Colonic mucosa (tissue), 4 donors: Measurements from ENCODE around the gene MIEF2. TPM values are rescaled to one million over a fixed set of nuclear protein-coding genes. Genes with fewer than 3 reads are reported as not detected.
"Not testable (repeated sequence)": the region's sequence is repeated elsewhere in the genome, so short reads cannot be mapped to it uniquely, and the experiment has no call there.

ENCODE experiments used
- DNase-seq: peaks from one replicate; pipeline ENCODE4 v3.0.0-alpha.2; 2020
- H3K27ac ChIP-seq: fragments of 200-600 bp; one replicate; pipeline ENCODE4 v1.8.0; 2021
- H3K27me3 ChIP-seq: fragments of 200-600 bp; one replicate; pipeline ENCODE4 v1.8.0; 2021
- H3K36me3 ChIP-seq: fragments of 200-600 bp; one replicate; pipeline ENCODE4 v1.8.0; 2021
- H3K4me1 ChIP-seq: fragments of 200-600 bp; one replicate; pipeline ENCODE4 v1.8.0; 2021; ENCODE audit warnings: mild to moderate bottlenecking
- H3K4me3 ChIP-seq: fragments of 200-600 bp; one replicate; pipeline ENCODE4 v1.8.0; 2021
- H3K9ac ChIP-seq, 2 donors: one replicate each; pipeline ENCODE4 v1.7.0; 2013; ENCODE audit warnings: control low read depth in 2 of 2, low read depth in 2 of 2, low read length in 2 of 2
- H3K9me3 ChIP-seq: fragments of 200-600 bp; one replicate; pipeline ENCODE4 v1.8.0; 2021
- CTCF ChIP-seq: fragments of 200-600 bp; IDR thresholded peaks from one replicate; pipeline ENCODE4 v1.8.0; 2022; ENCODE audit warnings: antibody characterized with exemption, mild to moderate bottlenecking
- intact Hi-C: fragments of 100-400 bp; cut with DNase I; formaldehyde crosslinking; loops from one replicate; pipeline ENCODE4 v1.14.1; 2022
- total RNA-seq, 2 donors: library from RNA; stranded (reverse); fragmentation: NEBNext Ultra II Directional in 1 of 2; extraction: Animal tissue kit (Norgen Biotek cat#: 25700) in 1 of 2; gene quantifications; one replicate each; pipeline ENCODE4 v1.2.1, GENCODE V29; 2021
- donor health status: healthy.
- donor health status: DM: no; HTN: no; CAD: no.
- donor health status: DM: no; HTN: no; CAD: no.

The MIEF2 gene
- total RNA-seq: 10 to 100 TPM; 13.2 to 15.3 TPM

GRCh38 chr17:18260332-18261145 is at the start of gene MIEF2:
TSS of gene MIEF2 (plus strand) at chr17:18260662. CDS start at chr17:18262721, 2,059 bp downstream.
- H3K4me3 ChIP-seq: peak within 1 kb of the TSS; percentile 79
- peak within 1 kb of the TSS; percentile 86 to 91 for H3K9ac ChIP-seq
- TF ChIP-seq CTCF: no peak
- peaks cover 3% of the 10 kb centered on the region for H3K36me3 ChIP-seq
- H3K4me1 ChIP-seq: peaks cover 19% of the 10 kb centered on the region
- no peaks in the 10 kb centered on the region for H3K9me3 ChIP-seq
- peak within 1 kb of the TSS; percentile 86 for H3K27ac ChIP-seq
- peak; percentile 96 for DNase-seq
- H3K27me3 ChIP-seq: no peaks in the 10 kb centered on the region
- intact Hi-C loops: no loop called here

GRCh38 chr17:18213666-18214270 is 46.7 kb upstream of the MIEF2 start:
- TF ChIP-seq CTCF: no peak

GRCh38 chr17:18216906-18217305 is 43.6 kb upstream of the MIEF2 start:
- not testable (repeated sequence) for H3K9me3 ChIP-seq, H3K4me1 ChIP-seq, H3K36me3 ChIP-seq, H3K27me3 ChIP-seq, H3K4me3 ChIP-seq, DNase-seq, H3K27ac ChIP-seq, H3K9ac ChIP-seq
- intact Hi-C loops: loop anchor here (5.0 kb wide), 1 partner anchor 75 kb away; no protein-coding TSS in a partner anchor

More at GRCh38 chr17:18213666-18214270, 46.7 kb upstream of the MIEF2 start:
- Histone ChIP-seq H3K27ac (no peak overlapping the region), H3K9ac (no peak overlapping the region), H3K4me1 (no peaks in the 10 kb centered on the region), H3K9me3 (no peaks in the 10 kb centered on the region), H3K36me3 (peaks cover 11% of the 10 kb centered on the region), H3K27me3 (no peaks in the 10 kb centered on the region), H3K4me3 (no peak overlapping the region)
- intact Hi-C loops: no loop called here
- DNase-seq: no peak

- Histone ChIP-seq H3K36me3 (no peaks in the 10 kb centered on the region), H3K4me1 (no peaks in the 10 kb centered on the region), H3K9me3 (no peaks in the 10 kb centered on the region), H3K27me3 (no peaks in the 10 kb centered on the region), H3K9ac (no peak overlapping the region), H3K4me3 (no peak overlapping the region), H3K27ac (no peak overlapping the region)
- peak; percentile 77 for DNase-seq
- intact Hi-C loops: loop anchor here (5.0 kb wide), 1 partner anchor 75 kb away; no protein-coding TSS in a partner anchor
- TF ChIP-seq CTCF: peak; percentile 96
Measured at GRCh38 chr17:18217412-18218015, 42.9 kb upstream of the MIEF2 start.

- Histone ChIP-seq H3K27me3 (no peaks in the 10 kb centered on the region), H3K9me3 (no peaks in the 10 kb centered on the region), H3K36me3 (no peaks in the 10 kb centered on the region), H3K9ac (no peak overlapping the region), H3K4me3 (no peak overlapping the region), H3K4me1 (no peaks in the 10 kb centered on the region), H3K27ac (no peak overlapping the region)
- intact Hi-C loops: loop anchor here (5.0 kb wide), 1 partner anchor 77 kb away; no protein-coding TSS in a partner anchor
- DNase-seq: no peak
- TF ChIP-seq CTCF: no peak
Measured at GRCh38 chr17:18218756-18219415, 41.6 kb upstream of the MIEF2 start.
